Measurements from ENCODE around the gene MCF2L.

DNA sequence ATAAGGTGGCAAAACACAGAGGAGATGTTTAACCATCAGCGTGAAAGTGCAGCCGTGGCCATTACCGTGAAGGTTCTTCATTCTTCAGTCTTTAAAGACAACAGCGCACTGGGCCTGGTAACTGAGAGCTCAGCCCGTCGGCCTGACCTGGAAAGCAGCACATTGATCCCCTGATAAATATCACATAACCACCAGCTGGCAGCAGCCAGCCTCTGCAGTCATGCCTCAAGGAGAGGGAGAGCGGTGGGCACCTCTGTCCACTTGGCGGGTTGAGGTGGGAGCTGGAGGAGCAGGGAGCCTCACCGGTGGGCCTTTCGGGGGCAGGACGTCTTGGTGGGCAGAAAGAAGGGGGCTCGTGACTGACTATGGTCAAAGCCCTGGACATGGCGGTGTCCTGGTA lies 58.1 kb downstream of the MCF2L start:
- TF ChIP-seq, protein P1, sequence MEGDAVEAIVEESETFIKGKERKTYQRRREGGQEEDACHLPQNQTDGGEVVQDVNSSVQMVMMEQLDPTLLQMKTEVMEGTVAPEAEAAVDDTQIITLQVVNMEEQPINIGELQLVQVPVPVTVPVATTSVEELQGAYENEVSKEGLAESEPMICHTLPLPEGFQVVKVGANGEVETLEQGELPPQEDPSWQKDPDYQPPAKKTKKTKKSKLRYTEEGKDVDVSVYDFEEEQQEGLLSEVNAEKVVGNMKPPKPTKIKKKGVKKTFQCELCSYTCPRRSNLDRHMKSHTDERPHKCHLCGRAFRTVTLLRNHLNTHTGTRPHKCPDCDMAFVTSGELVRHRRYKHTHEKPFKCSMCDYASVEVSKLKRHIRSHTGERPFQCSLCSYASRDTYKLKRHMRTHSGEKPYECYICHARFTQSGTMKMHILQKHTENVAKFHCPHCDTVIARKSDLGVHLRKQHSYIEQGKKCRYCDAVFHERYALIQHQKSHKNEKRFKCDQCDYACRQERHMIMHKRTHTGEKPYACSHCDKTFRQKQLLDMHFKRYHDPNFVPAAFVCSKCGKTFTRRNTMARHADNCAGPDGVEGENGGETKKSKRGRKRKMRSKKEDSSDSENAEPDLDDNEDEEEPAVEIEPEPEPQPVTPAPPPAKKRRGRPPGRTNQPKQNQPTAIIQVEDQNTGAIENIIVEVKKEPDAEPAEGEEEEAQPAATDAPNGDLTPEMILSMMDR (optimal IDR thresholded peaks at IDR 0.05 in 1 of 3, IDR thresholded peaks at IDR 0.05 in 1 of 3, conservative IDR thresholded peaks at IDR 0.05 in 1 of 3; ENCODE audit: extremely low read depth in 1 of 3, insufficient read depth in 2 of 3, low read length in 3 of 3): no peak
- no peak for TF ChIP-seq EZH2 (IDR thresholded peaks at IDR 0.05; ENCODE audit: low read length)

All from keratinocyte (primary cell).